SU-DHL-6 (cell line): ENCODE results near the gene RBM15B.

ENCODE experiments used
- H2AFZ ChIP-seq: fragments of 200-600 bp; sonication (generic); 2 replicates; pipeline ENCODE4 v1.6.1; 2014; ENCODE audit warnings: low read depth, mild to moderate bottlenecking, moderate library complexity, mixed read lengths, antibody characterized with exemption, low read length; ENCODE audit not compliant: severe bottlenecking
- H3F3A ChIP-seq: fragments of 200-600 bp; shearing (Covaris generic); 2 replicates; pipeline ENCODE4 v1.6.0; 2016; ENCODE audit warnings: antibody characterized with exemption, mild to moderate bottlenecking; ENCODE audit not compliant: insufficient read depth
- H3K27ac ChIP-seq: fragments of 200-600 bp; sonication (generic); 2 replicates; pipeline ENCODE4 v1.5.1; 2016; ENCODE audit warnings: low read depth, mild to moderate bottlenecking, low read length, moderate library complexity, mixed read lengths
- H3K27me3 ChIP-seq: fragments of 200-600 bp; sonication (generic), shearing (Covaris generic); 2 replicates; pipeline ENCODE4 v1.6.0; 2014; ENCODE audit warnings: mild to moderate bottlenecking, low read length
- H3K36me3 ChIP-seq: fragments of 200-600 bp; sonication (generic); 2 replicates; pipeline ENCODE4 v1.6.1; 2014; ENCODE audit warnings: mild to moderate bottlenecking, low read length, mixed read lengths
- H3K4me2 ChIP-seq: fragments of 300-600, 200-600 bp; shearing (Covaris generic), sonication (generic); 2 replicates; pipeline ENCODE4 v1.6.0; 2014; ENCODE audit warnings: low read length, low read depth, mild to moderate bottlenecking; ENCODE audit not compliant: poor library complexity, severe bottlenecking
- H3K4me3 ChIP-seq: fragments of 200-600 bp; sonication (generic); 2 replicates; pipeline ENCODE4 v1.5.1; 2014; ENCODE audit warnings: antibody characterized with exemption, low read length, mild to moderate bottlenecking, mixed read lengths; ENCODE audit not compliant: insufficient read depth, poor library complexity, severe bottlenecking
- H3K79me2 ChIP-seq: fragments of 200-600 bp; sonication (generic); 2 replicates; pipeline ENCODE4 v1.6.1; 2014; ENCODE audit warnings: mild to moderate bottlenecking, low read length, moderate library complexity; ENCODE audit not compliant: insufficient read depth
- H3K9ac ChIP-seq: fragments of 200-600 bp; sonication (generic); 2 replicates; pipeline ENCODE4 v1.7.0; 2014; ENCODE audit warnings: mild to moderate bottlenecking, low read length
- H3K9me2 ChIP-seq: fragments of 200-600 bp; sonication (generic); replicated peaks from 2 replicates; pipeline ENCODE4 v1.6.1; 2014; ENCODE audit warnings: low read length; ENCODE audit not compliant: insufficient read depth
- H3K9me3 ChIP-seq: fragments of 200-600 bp; sonication (generic); 2 replicates; pipeline ENCODE4 v1.6.1; 2014; ENCODE audit warnings: low read length, mixed read lengths; ENCODE audit not compliant: insufficient read depth
- H4K20me1 ChIP-seq: fragments of 200-600 bp; sonication (generic); 2 replicates; pipeline ENCODE4 v1.6.1; 2014; ENCODE audit warnings: low read depth, mild to moderate bottlenecking, antibody characterized with exemption, low read length, moderate library complexity, mixed read lengths
- EZH2phosphoT487 ChIP-seq: fragments of 200-600 bp; sonication (generic), shearing (Covaris generic); conservative IDR thresholded peaks from 2 replicates; pipeline ENCODE4 v1.6.1; 2018; ENCODE audit warnings: mild to moderate bottlenecking, antibody characterized with exemption, low read length, moderate library complexity, mixed read lengths
- TF ChIP-seq, protein P1 (sequence below): fragments of 200-600 bp; sonication (generic); IDR thresholded peaks from one replicate; pipeline ENCODE4 v1.5.1; 2017; ENCODE audit warnings: antibody characterized with exemption, mild to moderate bottlenecking, low read length, moderate library complexity; ENCODE audit not compliant: insufficient read depth, poor library complexity, severe bottlenecking

RBM15B gene

DNA sequence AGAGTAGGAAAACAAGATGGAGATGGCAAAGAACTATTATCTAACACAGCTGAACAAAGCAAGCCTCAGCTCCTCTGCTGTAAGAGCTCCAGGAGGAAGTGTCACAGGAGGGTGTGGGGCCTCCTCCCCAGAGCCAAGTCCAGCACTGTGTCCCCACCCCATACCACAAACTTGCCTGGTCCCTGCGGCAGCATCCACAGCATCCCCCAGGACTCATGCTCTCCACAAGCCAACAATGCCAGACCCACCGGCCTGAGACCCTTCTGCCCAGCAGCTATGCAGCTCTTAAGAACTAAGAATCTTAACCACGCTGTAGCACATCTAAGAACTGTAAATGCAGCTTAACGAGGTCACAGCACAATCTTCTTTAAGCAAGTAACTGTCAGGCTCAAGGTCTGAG lies 9.1 kb downstream of the RBM15B start:
- no peak overlapping the region for H3K9ac ChIP-seq
- no peak overlapping the region for H3K27ac ChIP-seq
- H3K9me2 ChIP-seq: no peaks in the 10 kb centered on the region
- TF ChIP-seq, protein P1, sequence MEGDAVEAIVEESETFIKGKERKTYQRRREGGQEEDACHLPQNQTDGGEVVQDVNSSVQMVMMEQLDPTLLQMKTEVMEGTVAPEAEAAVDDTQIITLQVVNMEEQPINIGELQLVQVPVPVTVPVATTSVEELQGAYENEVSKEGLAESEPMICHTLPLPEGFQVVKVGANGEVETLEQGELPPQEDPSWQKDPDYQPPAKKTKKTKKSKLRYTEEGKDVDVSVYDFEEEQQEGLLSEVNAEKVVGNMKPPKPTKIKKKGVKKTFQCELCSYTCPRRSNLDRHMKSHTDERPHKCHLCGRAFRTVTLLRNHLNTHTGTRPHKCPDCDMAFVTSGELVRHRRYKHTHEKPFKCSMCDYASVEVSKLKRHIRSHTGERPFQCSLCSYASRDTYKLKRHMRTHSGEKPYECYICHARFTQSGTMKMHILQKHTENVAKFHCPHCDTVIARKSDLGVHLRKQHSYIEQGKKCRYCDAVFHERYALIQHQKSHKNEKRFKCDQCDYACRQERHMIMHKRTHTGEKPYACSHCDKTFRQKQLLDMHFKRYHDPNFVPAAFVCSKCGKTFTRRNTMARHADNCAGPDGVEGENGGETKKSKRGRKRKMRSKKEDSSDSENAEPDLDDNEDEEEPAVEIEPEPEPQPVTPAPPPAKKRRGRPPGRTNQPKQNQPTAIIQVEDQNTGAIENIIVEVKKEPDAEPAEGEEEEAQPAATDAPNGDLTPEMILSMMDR: no peak
- no peak for TF ChIP-seq EZH2phosphoT487
- no peaks in the 10 kb centered on the region for H3K9me3 ChIP-seq
- no peaks in the 10 kb centered on the region for H4K20me1 ChIP-seq
- H3K4me2 ChIP-seq: no peak overlapping the region
- no peak overlapping the region for H2AFZ ChIP-seq
- H3K36me3 ChIP-seq: peaks cover 12% of the 10 kb centered on the region
- H3K79me2 ChIP-seq: peaks cover 4% of the 10 kb centered on the region; the same call in 1 of the 2 replicates
- no peaks in the 10 kb centered on the region for H3K27me3 ChIP-seq
- H3K4me3 ChIP-seq: no peak overlapping the region
- H3F3A ChIP-seq: peaks cover 10% of the 10 kb centered on the region

DNA sequence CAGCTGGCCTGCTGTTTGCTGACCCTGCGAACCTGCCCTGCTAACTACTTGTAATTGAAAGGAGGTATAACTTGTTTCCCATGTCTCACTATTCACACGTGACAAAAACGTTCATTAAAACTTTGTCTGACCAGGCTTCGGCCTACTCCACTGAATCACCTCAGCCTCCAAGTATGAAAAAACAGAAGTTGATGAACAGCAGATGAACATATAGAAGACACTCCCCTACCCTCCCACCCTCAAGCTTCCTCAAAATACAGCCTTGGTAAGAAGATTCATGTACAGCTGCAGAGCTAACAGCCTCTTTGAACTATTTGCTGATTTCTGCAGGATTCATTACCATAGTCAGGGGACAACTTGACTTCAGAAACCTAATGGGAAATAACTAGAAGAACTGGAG lies 10.7 kb downstream of the RBM15B start:
- Histone ChIP-seq H3K9me3 (no peaks in the 10 kb centered on the region), H3K9ac (no peak overlapping the region), H3K4me2 (no peak overlapping the region), H3K4me3 (no peak overlapping the region), H3K27ac (no peak overlapping the region), H3K79me2 (peaks cover 8% of the 10 kb centered on the region; the same call in 1 of the 2 replicates), H3K27me3 (no peaks in the 10 kb centered on the region), H3K9me2 (no peaks in the 10 kb centered on the region), H2AFZ (no peak overlapping the region), H3K36me3 (peaks cover 12% of the 10 kb centered on the region), H4K20me1 (no peaks in the 10 kb centered on the region), H3F3A (peaks cover under 1% of the 10 kb centered on the region; the same call in 1 of the 2 replicates)
- TF ChIP-seq, protein P1: no peak
- TF ChIP-seq EZH2phosphoT487: no peak

GRCh38 chr3:51403675-51404074 lies 12.6 kb downstream of the RBM15B start:
- H3K27me3 ChIP-seq: no peaks in the 10 kb centered on the region
- H3K9ac ChIP-seq: no peak overlapping the region
- H3K4me2 ChIP-seq: no peak overlapping the region
- peaks cover 14% of the 10 kb centered on the region for H3K79me2 ChIP-seq
- H3F3A ChIP-seq: no peaks in the 10 kb centered on the region
- H4K20me1 ChIP-seq: no peaks in the 10 kb centered on the region
- no peak overlapping the region for H2AFZ ChIP-seq
- no peaks in the 10 kb centered on the region for H3K9me3 ChIP-seq
- H3K27ac ChIP-seq: no peak overlapping the region
- peaks cover 14% of the 10 kb centered on the region for H3K36me3 ChIP-seq
- TF ChIP-seq, protein P1: no peak
- no peak for TF ChIP-seq EZH2phosphoT487
- no peaks in the 10 kb centered on the region for H3K9me2 ChIP-seq
- H3K4me3 ChIP-seq: no peak overlapping the region
